Spinal cord (tissue), 10 donors: Measurements from ENCODE around the gene STAM2. TPM values are rescaled to one million over a fixed set of nuclear protein-coding genes. Genes with fewer than 3 reads are reported as not detected.

Experiments
- DNase-seq, 6 donors: peaks; one replicate each; pipeline versions ENCODE4 v3.0.0 to v3.0.0-alpha.2; 2013 to 2015; ENCODE audit warnings: low spot score in 6 of 6, low read depth in 4 of 6
- H3K27ac ChIP-seq: one replicate; pipeline ENCODE4 v1.5.1; 2013; ENCODE audit warnings: low read depth, low read length, control low read depth
- H3K27me3 ChIP-seq: one replicate; pipeline ENCODE4 v1.6.1; 2013; ENCODE audit warnings: low read length; ENCODE audit not compliant: control insufficient read depth, insufficient read depth
- H3K36me3 ChIP-seq: one replicate; pipeline ENCODE4 v1.6.1; 2013; ENCODE audit warnings: low read length; ENCODE audit not compliant: control insufficient read depth, insufficient read depth
- H3K4me1 ChIP-seq: one replicate; pipeline ENCODE4 v1.6.1; 2013; ENCODE audit warnings: low read length; ENCODE audit not compliant: control insufficient read depth, insufficient read depth
- H3K4me3 ChIP-seq: one replicate; pipeline ENCODE4 v1.5.1; 2013; ENCODE audit warnings: low read depth, low read length, control low read depth
- H3K9me3 ChIP-seq: one replicate; pipeline ENCODE4 v1.6.1; 2013; ENCODE audit warnings: low read length; ENCODE audit not compliant: control insufficient read depth, insufficient read depth
- WGBS: methylation state at CpG from one replicate; pipeline ENCODE4 v1.1.5; 2013; ENCODE audit warnings: missing lambda C conversion rate; ENCODE audit not compliant: insufficient coverage; 5-methylcytosine and 5-hydroxymethylcytosine counted together
- polyA plus RNA-seq, 2 donors: library from polyadenylated mRNA; unstranded; fragments of 120-200 nt; gene quantifications; one replicate each; pipeline ENCODE4 v1.2.1, GENCODE V29; 2013; ENCODE audit not compliant: insufficient read length in 2 of 2
- total RNA-seq, 2 donors: library from RNA; depleted of rRNA in 1 of 2; stranded (reverse); fragments of 120-200 nt in 1 of 2; fragments of >200 nt in 1 of 2; gene quantifications; one replicate each; pipeline versions ENCODE4 v1.2.3 to v1.2.4, GENCODE V29; 2013 to 2014
- donor health status: healthy.

The STAM2 gene
- total and polyA plus RNA-seq, 4 donors = 25.4 to 59.7 (median 40.8) TPM

DNA sequence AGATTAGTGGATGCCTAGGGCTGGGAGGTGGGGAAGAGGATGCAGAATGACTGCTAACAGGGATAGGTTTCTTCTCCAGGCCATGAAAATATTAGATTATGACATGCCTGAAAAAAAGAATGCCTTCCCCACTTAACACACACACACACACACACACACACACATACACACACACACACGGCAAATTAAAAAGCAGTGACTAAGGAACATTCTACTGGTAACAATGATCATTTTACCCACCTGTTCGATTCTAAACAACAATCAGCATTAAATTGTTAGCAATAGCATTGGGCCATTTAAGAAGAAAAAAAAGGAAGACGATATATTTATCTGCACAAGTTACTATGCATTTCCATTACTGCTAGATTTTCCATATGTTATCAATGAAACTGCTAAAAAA, 87.6 kb downstream of the STAM2 start:
- no peaks in the 10 kb centered on the region for H3K4me1 ChIP-seq
- H3K36me3 ChIP-seq = no peaks in the 10 kb centered on the region
- no peak overlapping the region for H3K27ac ChIP-seq
- H3K9me3 ChIP-seq = no peaks in the 10 kb centered on the region
- WGBS = no CpG with 5 or more reads among the region's 3 CpGs
- no peak for DNase-seq
- no peaks in the 10 kb centered on the region for H3K27me3 ChIP-seq
- no peak overlapping the region for H3K4me3 ChIP-seq

- Histone ChIP-seq H3K27ac (no peak overlapping the region), H3K36me3 (no peaks in the 10 kb centered on the region), H3K4me1 (no peaks in the 10 kb centered on the region), H3K4me3 (no peak overlapping the region), H3K9me3 (no peaks in the 10 kb centered on the region), H3K27me3 (no peaks in the 10 kb centered on the region)
- DNase-seq = peak in 1 of 6 donors; percentile 53
- no CpG with 5 or more reads among the region's 2 CpGs for WGBS
These were observed 89.3 kb downstream of the STAM2 start for GRCh38 chr2:152086231-152086630.

DNA sequence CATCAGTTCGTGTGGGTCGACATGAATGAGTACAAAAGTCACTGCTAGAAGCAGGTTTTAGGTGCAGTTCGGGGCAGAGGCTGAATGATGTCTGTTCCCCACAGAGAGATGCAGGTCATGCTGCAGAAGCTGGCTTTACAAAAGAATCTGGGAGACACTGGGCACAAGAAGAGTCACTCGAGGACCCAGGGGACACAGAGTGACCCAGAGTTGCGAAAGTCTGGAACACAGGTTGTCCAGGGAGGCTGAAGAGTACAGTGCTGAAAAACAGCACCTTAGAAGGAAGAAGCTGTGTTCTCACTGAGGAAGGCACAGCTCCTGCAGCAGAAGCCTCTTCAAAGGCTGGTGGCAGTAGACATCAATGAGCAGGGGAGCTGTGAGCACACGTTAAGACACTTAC, 91.5 kb downstream of the STAM2 start:
- Histone ChIP-seq H3K4me1 (no peaks in the 10 kb centered on the region), H3K4me3 (no peak overlapping the region), H3K36me3 (no peaks in the 10 kb centered on the region), H3K27ac (no peak overlapping the region), H3K9me3 (no peaks in the 10 kb centered on the region), H3K27me3 (no peaks in the 10 kb centered on the region)
- WGBS = 93% methylated on average over 6 of the region's 6 CpGs
- DNase-seq = no peak

DNA sequence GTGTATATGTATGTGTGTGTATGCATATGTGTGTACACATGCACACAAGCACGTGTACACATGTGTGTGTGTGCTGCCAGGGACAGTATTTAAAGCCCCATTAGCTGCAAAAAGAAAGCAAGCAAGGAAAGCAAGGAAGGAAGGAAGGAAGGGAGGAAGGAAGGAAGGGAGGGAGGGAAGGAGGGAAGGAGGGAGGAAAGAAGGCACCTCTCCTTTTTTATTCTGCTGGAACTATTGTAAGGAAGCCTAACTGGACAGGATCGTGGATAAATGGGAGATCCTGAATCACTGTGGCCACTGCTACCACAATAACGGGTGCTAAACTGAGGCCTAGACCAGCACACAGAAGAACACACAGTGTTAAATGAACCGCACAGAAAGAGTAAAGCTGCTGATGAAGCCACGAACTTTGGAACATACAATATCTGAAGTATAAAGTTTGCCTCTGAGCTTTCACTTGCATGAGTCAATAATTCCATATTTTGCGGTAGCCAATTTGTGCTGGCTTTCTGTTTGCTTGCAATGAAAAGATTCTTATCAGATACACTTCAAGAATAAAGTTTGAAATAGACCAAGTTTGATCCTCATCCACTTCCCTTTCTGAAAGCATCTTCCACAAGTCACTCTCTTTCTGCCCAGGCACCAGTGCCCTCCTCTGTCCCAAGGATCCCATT, 92.2 kb downstream of the STAM2 start:
- Histone ChIP-seq H3K4me1 (no peaks in the 10 kb centered on the region), H3K27ac (no peak overlapping the region), H3K27me3 (no peaks in the 10 kb centered on the region), H3K4me3 (no peak overlapping the region), H3K36me3 (no peaks in the 10 kb centered on the region), H3K9me3 (no peaks in the 10 kb centered on the region)
- no peak for DNase-seq
- WGBS = 81% methylated on average over 5 of the region's 6 CpGs

GRCh38 chr2:152078662-152079061, 96.9 kb downstream of the STAM2 start:
- Histone ChIP-seq H3K27me3 (no peaks in the 10 kb centered on the region), H3K27ac (no peak overlapping the region), H3K4me3 (no peak overlapping the region), H3K36me3 (no peaks in the 10 kb centered on the region), H3K4me1 (no peaks in the 10 kb centered on the region), H3K9me3 (no peaks in the 10 kb centered on the region)
- DNase-seq = no peak
- no CpG with 5 or more reads among the region's 2 CpGs for WGBS

GRCh38 chr2:152078023-152078422, 97.5 kb downstream of the STAM2 start:
- H3K4me1 ChIP-seq = no peaks in the 10 kb centered on the region
- no peaks in the 10 kb centered on the region for H3K36me3 ChIP-seq
- H3K27me3 ChIP-seq = no peaks in the 10 kb centered on the region
- WGBS = 98% methylated on average over 6 of the region's 9 CpGs
- no peak overlapping the region for H3K27ac ChIP-seq
- H3K4me3 ChIP-seq = no peak overlapping the region
- H3K9me3 ChIP-seq = no peaks in the 10 kb centered on the region
- DNase-seq = no peak

DNA sequence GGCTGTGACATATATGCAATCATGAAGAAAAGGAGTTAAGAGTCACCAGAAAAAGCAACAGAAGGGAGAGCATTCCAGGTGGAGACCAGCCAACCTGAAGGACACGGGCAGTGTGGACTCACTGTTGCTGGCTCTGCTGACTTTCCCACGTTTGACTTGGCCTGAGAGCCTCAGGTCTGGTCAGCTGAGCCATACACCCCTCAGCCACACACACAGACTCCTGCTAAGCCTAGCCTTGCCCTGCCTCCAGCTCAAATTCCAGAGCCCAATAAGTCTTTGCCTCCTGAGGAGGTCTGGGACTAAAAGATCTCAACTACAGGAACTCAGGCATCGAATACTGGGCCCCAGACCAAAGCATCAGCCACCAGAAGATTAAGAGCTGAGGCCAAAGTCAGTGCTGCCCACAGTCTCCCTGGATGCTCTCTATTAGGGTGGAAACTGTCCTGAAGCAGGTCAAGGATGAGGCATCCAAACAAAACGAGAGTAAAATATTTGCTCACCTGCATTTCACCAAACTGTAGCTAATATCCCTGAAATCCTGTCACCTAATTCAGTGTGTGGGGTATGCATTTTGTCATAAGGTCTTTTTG, 100.0 kb downstream of the STAM2 start:
- no peaks in the 10 kb centered on the region for H3K9me3 ChIP-seq
- H3K27ac ChIP-seq = no peak overlapping the region
- DNase-seq = no peak
- 75% methylated on average over 3 of the region's 4 CpGs for WGBS
- no peak overlapping the region for H3K4me3 ChIP-seq
- H3K36me3 ChIP-seq = no peaks in the 10 kb centered on the region
- H3K27me3 ChIP-seq = no peaks in the 10 kb centered on the region
- H3K4me1 ChIP-seq = no peaks in the 10 kb centered on the region

GRCh38 chr2:152072011-152072410, 103.6 kb downstream of the STAM2 start:
- no peak overlapping the region for H3K27ac ChIP-seq
- H3K4me1 ChIP-seq = no peaks in the 10 kb centered on the region
- no peaks in the 10 kb centered on the region for H3K36me3 ChIP-seq
- WGBS = no CpG with 5 or more reads among the region's 2 CpGs
- no peaks in the 10 kb centered on the region for H3K27me3 ChIP-seq
- H3K4me3 ChIP-seq = no peak overlapping the region
- H3K9me3 ChIP-seq = no peaks in the 10 kb centered on the region
- DNase-seq = no peak

DNA sequence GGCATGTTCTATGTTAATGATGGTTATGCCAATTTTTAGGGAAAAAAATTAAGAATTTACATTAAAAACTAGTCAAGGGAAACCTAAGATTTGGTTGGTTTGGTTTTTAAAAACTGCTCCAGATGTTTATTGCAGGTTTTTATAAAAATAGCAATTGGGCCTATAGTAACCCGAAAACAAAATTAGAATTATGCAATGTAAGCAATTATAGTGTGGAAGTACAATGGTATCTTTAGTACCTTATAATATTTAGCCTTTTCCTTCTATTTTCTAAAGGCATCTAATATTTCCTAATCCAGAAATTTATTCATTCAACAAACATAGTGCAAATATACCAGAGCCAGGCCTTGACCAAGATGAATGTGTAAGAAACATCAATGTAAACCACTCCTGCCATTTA, 104.0 kb downstream of the STAM2 start:
- Histone ChIP-seq H3K4me1 (no peaks in the 10 kb centered on the region), H3K27ac (no peak overlapping the region), H3K27me3 (no peaks in the 10 kb centered on the region), H3K4me3 (no peak overlapping the region), H3K9me3 (no peaks in the 10 kb centered on the region), H3K36me3 (no peaks in the 10 kb centered on the region)
- no peak for DNase-seq
- no CpG with 5 or more reads among the region's 1 CpG for WGBS

DNA sequence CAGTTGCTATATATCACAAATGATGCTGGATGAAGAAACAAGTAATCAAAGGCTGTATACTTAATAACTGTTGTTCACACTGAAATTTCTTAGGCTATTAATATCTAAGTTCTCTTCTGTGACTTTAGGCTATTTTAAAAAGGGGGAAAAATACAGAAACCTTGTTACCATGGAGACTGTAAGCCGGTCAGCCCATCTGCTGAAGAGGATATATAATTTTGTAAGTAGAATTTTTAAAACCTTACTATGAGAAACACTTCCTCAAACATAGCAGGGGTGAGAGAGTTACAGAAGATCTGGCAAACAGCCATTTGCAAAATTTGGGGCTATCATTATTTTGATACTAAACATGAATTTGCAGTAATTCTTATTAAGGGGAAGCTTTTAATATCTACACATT, 104.5 kb downstream of the STAM2 start:
- Histone ChIP-seq H3K4me3 (no peak overlapping the region), H3K36me3 (no peaks in the 10 kb centered on the region), H3K27ac (no peak overlapping the region), H3K9me3 (no peaks in the 10 kb centered on the region), H3K4me1 (no peaks in the 10 kb centered on the region), H3K27me3 (no peaks in the 10 kb centered on the region)
- WGBS = no CpG with 5 or more reads among the region's 1 CpG
- peak in 1 of 6 donors; percentile 27 for DNase-seq
